ENCODE data around the gene ZBTB7C. TPM values are rescaled to one million over a fixed set of nuclear protein-coding genes. Genes with fewer than 3 reads are reported as not detected.

ZBTB7C gene
- total RNA-seq, 1 donor from 2014 or later: 0.56 TPM

- intact Hi-C loops (cut with micrococcal nuclease): no loop called here
- H3K27ac Mint-ChIP-seq: no peak overlapping the region
- peaks cover 2% of the 10 kb centered on the region for H3K27me3 Mint-ChIP-seq
- no peaks in the 10 kb centered on the region for H3K9me3 Mint-ChIP-seq
- H3K36me3 Mint-ChIP-seq (ENCODE audit: low read depth): no peaks in the 10 kb centered on the region
- H3K4me3 Mint-ChIP-seq: no peak overlapping the region
- no peak for DNase-seq
- no peaks in the 10 kb centered on the region for H3K4me1 Mint-ChIP-seq
Measured at GRCh38 chr18:48043166-48043565, 366.0 kb downstream of the ZBTB7C start.

- intact Hi-C loops (cut with micrococcal nuclease): no loop called here
- Mint-ChIP-seq H3K4me1 (no peaks in the 10 kb centered on the region), H3K9me3 (no peaks in the 10 kb centered on the region), H3K4me3 (no peak overlapping the region), H3K27ac (no peak overlapping the region), H3K36me3 (ENCODE audit: low read depth) (no peaks in the 10 kb centered on the region), H3K27me3 (peaks cover 2% of the 10 kb centered on the region)
- DNase-seq: no peak
Measured at GRCh38 chr18:48042431-48042830, 366.8 kb downstream of the ZBTB7C start.

GRCh38 chr18:48040457-48041110 is 368.6 kb downstream of the ZBTB7C start:
- intact Hi-C loops (cut with micrococcal nuclease): no loop called here
- Mint-ChIP-seq H3K4me3 (no peak overlapping the region), H3K27ac (no peak overlapping the region), H3K27me3 (no peaks in the 10 kb centered on the region), H3K36me3 (ENCODE audit: low read depth) (no peaks in the 10 kb centered on the region), H3K9me3 (no peaks in the 10 kb centered on the region), H3K4me1 (no peaks in the 10 kb centered on the region)
- DNase-seq: no peak

- no peaks in the 10 kb centered on the region for H3K36me3 Mint-ChIP-seq (ENCODE audit: low read depth)
- no peak overlapping the region for H3K27ac Mint-ChIP-seq
- H3K27me3 Mint-ChIP-seq: no peaks in the 10 kb centered on the region
- no peaks in the 10 kb centered on the region for H3K4me1 Mint-ChIP-seq
- intact Hi-C loops (cut with micrococcal nuclease): loop anchor here (10.0 kb wide), 1 partner anchor 305 kb away; no protein-coding TSS in a partner anchor
- DNase-seq: no peak
- no peaks in the 10 kb centered on the region for H3K9me3 Mint-ChIP-seq
- H3K4me3 Mint-ChIP-seq: no peak overlapping the region
Measured at GRCh38 chr18:48039769-48040215, 369.4 kb downstream of the ZBTB7C start.

- no peak overlapping the region for H3K4me3 Mint-ChIP-seq
- H3K27me3 Mint-ChIP-seq: no peaks in the 10 kb centered on the region
- no peaks in the 10 kb centered on the region for H3K9me3 Mint-ChIP-seq
- no peaks in the 10 kb centered on the region for H3K36me3 Mint-ChIP-seq (ENCODE audit: low read depth)
- no peak overlapping the region for H3K27ac Mint-ChIP-seq
- no peak for DNase-seq
- H3K4me1 Mint-ChIP-seq: no peaks in the 10 kb centered on the region
- intact Hi-C loops (cut with micrococcal nuclease): loop anchor here (10.0 kb wide), 1 partner anchor 306 kb away; no protein-coding TSS in a partner anchor
Measured at GRCh38 chr18:48038636-48039035, 370.5 kb downstream of the ZBTB7C start.

GRCh38 chr18:48037481-48038271 is 371.5 kb downstream of the ZBTB7C start:
- H3K4me1 Mint-ChIP-seq: no peaks in the 10 kb centered on the region
- H3K36me3 Mint-ChIP-seq (ENCODE audit: low read depth): no peaks in the 10 kb centered on the region
- H3K9me3 Mint-ChIP-seq: no peaks in the 10 kb centered on the region
- no peak for DNase-seq
- intact Hi-C loops (cut with micrococcal nuclease): loop anchor here (10.0 kb wide), 1 partner anchor 307 kb away; no protein-coding TSS in a partner anchor
- H3K27me3 Mint-ChIP-seq: no peaks in the 10 kb centered on the region
- H3K27ac Mint-ChIP-seq: no peak overlapping the region
- H3K4me3 Mint-ChIP-seq: no peak overlapping the region

- Mint-ChIP-seq H3K9me3 (no peaks in the 10 kb centered on the region), H3K4me1 (no peaks in the 10 kb centered on the region), H3K4me3 (no peak overlapping the region)
Measured at GRCh38 chr18:48036641-48037421, 372.4 kb downstream of the ZBTB7C start.

GRCh38 chr18:48036226-48036625 is 373.0 kb downstream of the ZBTB7C start:
- DNase-seq: no peak
- intact Hi-C loops (cut with micrococcal nuclease): loop anchor here (10.0 kb wide), 1 partner anchor 309 kb away; no protein-coding TSS in a partner anchor
- Mint-ChIP-seq H3K27me3 (no peaks in the 10 kb centered on the region), H3K9me3 (no peaks in the 10 kb centered on the region), H3K27ac (no peak overlapping the region), H3K4me3 (no peak overlapping the region), H3K4me1 (no peaks in the 10 kb centered on the region), H3K36me3 (ENCODE audit: low read depth) (no peaks in the 10 kb centered on the region)

More at GRCh38 chr18:48036641-48037421, 372.4 kb downstream of the ZBTB7C start:
- DNase-seq: no peak
- no peaks in the 10 kb centered on the region for H3K27me3 Mint-ChIP-seq
- intact Hi-C loops (cut with micrococcal nuclease): loop anchor here (10.0 kb wide), 1 partner anchor 308 kb away; no protein-coding TSS in a partner anchor
- no peak overlapping the region for H3K27ac Mint-ChIP-seq
- no peaks in the 10 kb centered on the region for H3K36me3 Mint-ChIP-seq (ENCODE audit: low read depth)

GRCh38 chr18:48035556-48035860 is 373.7 kb downstream of the ZBTB7C start:
- Mint-ChIP-seq H3K4me1 (no peaks in the 10 kb centered on the region), H3K36me3 (ENCODE audit: low read depth) (no peaks in the 10 kb centered on the region), H3K9me3 (no peaks in the 10 kb centered on the region), H3K27ac (no peak overlapping the region), H3K27me3 (no peaks in the 10 kb centered on the region), H3K4me3 (no peak overlapping the region)
- DNase-seq: no peak
- intact Hi-C loops (cut with micrococcal nuclease): loop anchor here (10.0 kb wide), 1 partner anchor 309 kb away; no protein-coding TSS in a partner anchor

- Mint-ChIP-seq H3K27me3 (no peaks in the 10 kb centered on the region), H3K4me1 (no peaks in the 10 kb centered on the region), H3K36me3 (ENCODE audit: low read depth) (no peaks in the 10 kb centered on the region), H3K27ac (no peak overlapping the region), H3K9me3 (no peaks in the 10 kb centered on the region), H3K4me3 (no peak overlapping the region)
- intact Hi-C loops (cut with micrococcal nuclease): loop anchor here (10.0 kb wide), 1 partner anchor 310 kb away; no protein-coding TSS in a partner anchor
- no peak for DNase-seq
Measured at GRCh38 chr18:48034651-48035555, 374.3 kb downstream of the ZBTB7C start.

- no peak overlapping the region for H3K4me3 Mint-ChIP-seq
- H3K27me3 Mint-ChIP-seq: no peaks in the 10 kb centered on the region
- DNase-seq: no peak
- H3K27ac Mint-ChIP-seq: no peak overlapping the region
- no peaks in the 10 kb centered on the region for H3K4me1 Mint-ChIP-seq
- intact Hi-C loops (cut with micrococcal nuclease): loop anchor here (10.0 kb wide), 1 partner anchor 311 kb away; no protein-coding TSS in a partner anchor
- H3K36me3 Mint-ChIP-seq (ENCODE audit: low read depth): no peaks in the 10 kb centered on the region
- H3K9me3 Mint-ChIP-seq: no peaks in the 10 kb centered on the region
Measured at GRCh38 chr18:48033790-48034650, 375.2 kb downstream of the ZBTB7C start.

Data from activated CD4-positive, alpha-beta T cell treated with anti-CD3 and anti-CD28 coated beads, Interleukin-2, amount 10 ng/mL, durations not matched to agents 24 days and 14 days (primary cell).